ENCODE measurements around the gene SRP9. TPM values are rescaled to one million over a fixed set of nuclear protein-coding genes. Genes with fewer than 3 reads are reported as not detected.

Gene SRP9
- total and polyA plus RNA-seq, 2 experiments from 2014 or later = 640 to 728 TPM

DNA sequence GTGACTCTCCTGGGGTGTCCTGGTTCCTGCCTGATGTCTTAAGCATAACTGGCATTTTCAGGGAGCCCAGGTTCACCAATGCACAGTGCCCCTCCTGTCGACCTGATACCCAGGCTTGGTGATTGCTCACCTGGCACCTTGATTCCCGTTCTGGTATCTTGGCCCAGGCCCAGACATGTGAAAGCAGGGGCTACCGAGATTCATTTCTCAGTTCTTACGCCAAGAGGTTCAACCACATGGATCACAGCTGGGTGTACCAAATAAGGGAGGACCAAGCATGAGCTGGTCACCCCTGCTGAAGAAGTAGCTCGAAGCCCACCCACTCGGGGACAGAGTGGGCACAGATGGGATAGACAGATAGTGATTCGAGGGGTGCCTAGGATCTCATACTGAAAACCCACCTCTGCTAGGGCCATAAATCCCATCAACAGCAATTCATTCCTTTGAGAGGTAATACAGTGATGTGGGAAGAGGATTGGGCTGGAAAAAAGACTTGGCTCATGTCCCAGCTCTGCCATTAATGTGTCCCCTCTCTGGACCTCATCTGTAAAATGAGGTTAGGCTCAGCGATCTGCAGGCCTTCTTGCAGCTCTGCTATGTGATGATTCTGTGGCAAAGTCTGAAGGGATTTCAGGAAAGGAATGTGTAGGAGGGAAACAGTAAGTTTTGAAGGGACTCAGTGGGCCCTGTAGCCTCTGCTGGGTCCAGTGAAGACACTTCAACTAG is 35.0 kb downstream of the SRP9 start (continued):
- TF ChIP-seq, protein P1, sequence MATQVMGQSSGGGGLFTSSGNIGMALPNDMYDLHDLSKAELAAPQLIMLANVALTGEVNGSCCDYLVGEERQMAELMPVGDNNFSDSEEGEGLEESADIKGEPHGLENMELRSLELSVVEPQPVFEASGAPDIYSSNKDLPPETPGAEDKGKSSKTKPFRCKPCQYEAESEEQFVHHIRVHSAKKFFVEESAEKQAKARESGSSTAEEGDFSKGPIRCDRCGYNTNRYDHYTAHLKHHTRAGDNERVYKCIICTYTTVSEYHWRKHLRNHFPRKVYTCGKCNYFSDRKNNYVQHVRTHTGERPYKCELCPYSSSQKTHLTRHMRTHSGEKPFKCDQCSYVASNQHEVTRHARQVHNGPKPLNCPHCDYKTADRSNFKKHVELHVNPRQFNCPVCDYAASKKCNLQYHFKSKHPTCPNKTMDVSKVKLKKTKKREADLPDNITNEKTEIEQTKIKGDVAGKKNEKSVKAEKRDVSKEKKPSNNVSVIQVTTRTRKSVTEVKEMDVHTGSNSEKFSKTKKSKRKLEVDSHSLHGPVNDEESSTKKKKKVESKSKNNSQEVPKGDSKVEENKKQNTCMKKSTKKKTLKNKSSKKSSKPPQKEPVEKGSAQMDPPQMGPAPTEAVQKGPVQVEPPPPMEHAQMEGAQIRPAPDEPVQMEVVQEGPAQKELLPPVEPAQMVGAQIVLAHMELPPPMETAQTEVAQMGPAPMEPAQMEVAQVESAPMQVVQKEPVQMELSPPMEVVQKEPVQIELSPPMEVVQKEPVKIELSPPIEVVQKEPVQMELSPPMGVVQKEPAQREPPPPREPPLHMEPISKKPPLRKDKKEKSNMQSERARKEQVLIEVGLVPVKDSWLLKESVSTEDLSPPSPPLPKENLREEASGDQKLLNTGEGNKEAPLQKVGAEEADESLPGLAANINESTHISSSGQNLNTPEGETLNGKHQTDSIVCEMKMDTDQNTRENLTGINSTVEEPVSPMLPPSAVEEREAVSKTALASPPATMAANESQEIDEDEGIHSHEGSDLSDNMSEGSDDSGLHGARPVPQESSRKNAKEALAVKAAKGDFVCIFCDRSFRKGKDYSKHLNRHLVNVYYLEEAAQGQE (IDR thresholded peaks at IDR 0.05; ENCODE audit: unreplicated experiment) = no peak
- TF ChIP-seq, protein P2, sequence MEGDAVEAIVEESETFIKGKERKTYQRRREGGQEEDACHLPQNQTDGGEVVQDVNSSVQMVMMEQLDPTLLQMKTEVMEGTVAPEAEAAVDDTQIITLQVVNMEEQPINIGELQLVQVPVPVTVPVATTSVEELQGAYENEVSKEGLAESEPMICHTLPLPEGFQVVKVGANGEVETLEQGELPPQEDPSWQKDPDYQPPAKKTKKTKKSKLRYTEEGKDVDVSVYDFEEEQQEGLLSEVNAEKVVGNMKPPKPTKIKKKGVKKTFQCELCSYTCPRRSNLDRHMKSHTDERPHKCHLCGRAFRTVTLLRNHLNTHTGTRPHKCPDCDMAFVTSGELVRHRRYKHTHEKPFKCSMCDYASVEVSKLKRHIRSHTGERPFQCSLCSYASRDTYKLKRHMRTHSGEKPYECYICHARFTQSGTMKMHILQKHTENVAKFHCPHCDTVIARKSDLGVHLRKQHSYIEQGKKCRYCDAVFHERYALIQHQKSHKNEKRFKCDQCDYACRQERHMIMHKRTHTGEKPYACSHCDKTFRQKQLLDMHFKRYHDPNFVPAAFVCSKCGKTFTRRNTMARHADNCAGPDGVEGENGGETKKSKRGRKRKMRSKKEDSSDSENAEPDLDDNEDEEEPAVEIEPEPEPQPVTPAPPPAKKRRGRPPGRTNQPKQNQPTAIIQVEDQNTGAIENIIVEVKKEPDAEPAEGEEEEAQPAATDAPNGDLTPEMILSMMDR (conservative IDR thresholded peaks at IDR 0.05; ENCODE audit: low read depth in 2 of 2) = no peak
- TF ChIP-seq NANOG (IDR thresholded peaks at IDR 0.05; ENCODE audit: borderline replicate concordance) = no peak

DNA sequence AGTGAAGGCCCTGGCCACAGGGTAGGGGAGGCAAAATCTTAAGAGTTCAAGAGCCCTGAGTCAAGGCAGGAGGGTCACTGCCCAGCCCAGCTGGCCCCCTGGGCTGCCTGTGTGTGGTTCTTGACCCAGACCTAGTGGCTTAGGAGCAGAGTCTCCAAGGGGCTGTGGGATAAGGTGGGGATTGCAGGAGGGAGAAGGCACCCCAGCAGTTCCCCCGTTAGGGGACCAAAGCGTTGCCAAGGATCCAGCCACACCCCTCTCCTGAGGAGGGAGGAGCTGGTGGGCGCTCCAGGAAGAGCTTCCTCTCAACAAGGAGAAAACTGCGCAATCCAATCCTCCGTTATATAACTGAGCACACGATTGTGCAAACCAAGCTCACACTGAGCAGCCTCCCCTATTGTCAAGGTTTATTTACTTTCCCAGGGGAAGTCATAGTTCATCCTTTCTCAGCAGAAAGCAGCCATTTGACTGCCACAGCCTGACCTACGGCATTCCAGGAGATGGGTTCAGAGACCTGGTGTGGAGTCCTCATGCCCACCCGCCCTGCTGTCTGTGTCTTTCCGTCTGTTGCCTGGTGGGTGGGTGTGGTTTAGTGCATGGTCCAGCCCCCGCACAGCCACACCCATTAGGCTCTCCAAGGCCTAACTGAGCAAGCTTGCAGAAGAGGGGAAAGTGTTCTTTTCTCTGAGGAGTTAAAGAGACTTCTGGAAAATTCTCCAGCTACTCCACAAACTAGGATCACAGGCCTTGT is 35.8 kb downstream of the SRP9 start:
- H3K4me3 ChIP-seq = no peak overlapping the region
- peaks cover 30% of the 10 kb centered on the region; the same call in 1 of the 2 replicates for H3F3A ChIP-seq (replicated peaks; ENCODE audit: low read depth)
- Mint-ChIP-seq H3K27ac (no peak overlapping the region), H3K27me3 (ENCODE audit: insufficient read depth, low read depth, poor library complexity) (peaks cover 17% of the 10 kb centered on the region), H3K36me3 (ENCODE audit: low read depth) (peaks cover 13% of the 10 kb centered on the region), H3K9me3 (no peaks in the 10 kb centered on the region), H3K4me3 (no peak overlapping the region), H3K4me1 (peaks cover 52% of the 10 kb centered on the region)
- H3K79me2 ChIP-seq (replicated peaks; ENCODE audit: insufficient read depth) = peaks cover 56% of the 10 kb centered on the region
- H3K27me3 ChIP-seq (ENCODE audit: insufficient read depth) = no peaks in the 10 kb centered on the region
- peak overlapping the region; percentile 55; the same call in 1 of the 2 replicates for H3K27ac ChIP-seq (ENCODE audit: low read depth)
- peak overlapping the region; percentile 60 for H3K4me2 ChIP-seq
- DNase-seq (ENCODE audit: low spot score) (peak; percentile 34), ATAC-seq (no peak)
- 0 out of 2 replicates have a peak, but pooled peaks cover 3% of the 10 kb centered on the region for H4K20me1 ChIP-seq (replicated peaks; ENCODE audit: insufficient read depth)
- no peaks in the 10 kb centered on the region for H3K9me2 ChIP-seq (ENCODE audit: insufficient read depth)
- no peaks in the 10 kb centered on the region for H3K36me3 ChIP-seq (ENCODE audit: insufficient read depth)
- H3K4me1 ChIP-seq (ENCODE audit: insufficient read depth) = peaks cover 60% of the 10 kb centered on the region
- no peak overlapping the region for H2AFZ ChIP-seq
- TF ChIP-seq, protein P2 (conservative IDR thresholded peaks at IDR 0.05; ENCODE audit: low read depth in 2 of 2) = no peak
- TF ChIP-seq, protein P3, sequence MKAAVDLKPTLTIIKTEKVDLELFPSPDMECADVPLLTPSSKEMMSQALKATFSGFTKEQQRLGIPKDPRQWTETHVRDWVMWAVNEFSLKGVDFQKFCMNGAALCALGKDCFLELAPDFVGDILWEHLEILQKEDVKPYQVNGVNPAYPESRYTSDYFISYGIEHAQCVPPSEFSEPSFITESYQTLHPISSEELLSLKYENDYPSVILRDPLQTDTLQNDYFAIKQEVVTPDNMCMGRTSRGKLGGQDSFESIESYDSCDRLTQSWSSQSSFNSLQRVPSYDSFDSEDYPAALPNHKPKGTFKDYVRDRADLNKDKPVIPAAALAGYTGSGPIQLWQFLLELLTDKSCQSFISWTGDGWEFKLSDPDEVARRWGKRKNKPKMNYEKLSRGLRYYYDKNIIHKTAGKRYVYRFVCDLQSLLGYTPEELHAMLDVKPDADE (IDR thresholded peaks at IDR 0.05) = no peak
- TF ChIP-seq JUNB (IDR thresholded peaks at IDR 0.05; ENCODE audit: unreplicated experiment) = no peak
- TF ChIP-seq NANOG (IDR thresholded peaks at IDR 0.05; ENCODE audit: borderline replicate concordance) = no peak
- TF ChIP-seq POLR2AphosphoS5 (IDR thresholded peaks at IDR 0.05; ENCODE audit: low read depth) = no peak
- TF ChIP-seq ZNF114 (CRISPR knock-in tag; IDR thresholded peaks at IDR 0.05) = no peak
- no peak for TF ChIP-seq EZH2phosphoT487 (IDR thresholded peaks at IDR 0.05; ENCODE audit: unreplicated experiment)

Measured in GM23338 (cell line).